GM19467 (cell line): ENCODE data around the gene MLNR.

Source experiments
- ATAC-seq: cut with Tn5 transposase; IDR thresholded peaks from one replicate; pipeline ENCODE4 v1.9.1; 2021; ENCODE audit warnings: mild to moderate bottlenecking, moderate library complexity; ENCODE audit not compliant: unreplicated experiment

MLNR gene, protein sequence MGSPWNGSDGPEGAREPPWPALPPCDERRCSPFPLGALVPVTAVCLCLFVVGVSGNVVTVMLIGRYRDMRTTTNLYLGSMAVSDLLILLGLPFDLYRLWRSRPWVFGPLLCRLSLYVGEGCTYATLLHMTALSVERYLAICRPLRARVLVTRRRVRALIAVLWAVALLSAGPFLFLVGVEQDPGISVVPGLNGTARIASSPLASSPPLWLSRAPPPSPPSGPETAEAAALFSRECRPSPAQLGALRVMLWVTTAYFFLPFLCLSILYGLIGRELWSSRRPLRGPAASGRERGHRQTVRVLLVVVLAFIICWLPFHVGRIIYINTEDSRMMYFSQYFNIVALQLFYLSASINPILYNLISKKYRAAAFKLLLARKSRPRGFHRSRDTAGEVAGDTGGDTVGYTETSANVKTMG

DNA sequence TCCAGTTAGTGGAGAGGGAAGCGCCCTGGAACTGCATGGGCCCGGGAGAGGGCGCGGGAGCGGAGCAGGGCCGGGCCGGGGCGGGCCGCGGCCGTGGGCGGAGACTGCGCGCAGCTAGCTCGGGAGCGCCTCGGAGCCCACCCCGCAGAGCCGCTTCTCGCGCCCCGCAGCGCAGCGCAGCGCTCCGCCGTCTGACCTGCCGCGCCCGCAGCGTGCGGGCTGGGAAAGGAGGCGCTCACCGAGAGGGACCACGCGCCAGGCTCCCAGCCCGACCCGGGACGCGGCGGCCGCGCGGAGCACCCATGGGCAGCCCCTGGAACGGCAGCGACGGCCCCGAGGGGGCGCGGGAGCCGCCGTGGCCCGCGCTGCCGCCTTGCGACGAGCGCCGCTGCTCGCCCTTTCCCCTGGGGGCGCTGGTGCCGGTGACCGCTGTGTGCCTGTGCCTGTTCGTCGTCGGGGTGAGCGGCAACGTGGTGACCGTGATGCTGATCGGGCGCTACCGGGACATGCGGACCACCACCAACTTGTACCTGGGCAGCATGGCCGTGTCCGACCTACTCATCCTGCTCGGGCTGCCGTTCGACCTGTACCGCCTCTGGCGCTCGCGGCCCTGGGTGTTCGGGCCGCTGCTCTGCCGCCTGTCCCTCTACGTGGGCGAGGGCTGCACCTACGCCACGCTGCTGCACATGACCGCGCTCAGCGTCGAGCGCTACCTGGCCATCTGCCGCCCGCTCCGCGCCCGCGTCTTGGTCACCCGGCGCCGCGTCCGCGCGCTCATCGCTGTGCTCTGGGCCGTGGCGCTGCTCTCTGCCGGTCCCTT, at the start of gene MLNR:
TSS of gene MLNR (plus strand) at position 303 of the 820 bp plus-strand sequence. CDS start at position 303, 0 bp downstream.
- no peak for ATAC-seq

DNA sequence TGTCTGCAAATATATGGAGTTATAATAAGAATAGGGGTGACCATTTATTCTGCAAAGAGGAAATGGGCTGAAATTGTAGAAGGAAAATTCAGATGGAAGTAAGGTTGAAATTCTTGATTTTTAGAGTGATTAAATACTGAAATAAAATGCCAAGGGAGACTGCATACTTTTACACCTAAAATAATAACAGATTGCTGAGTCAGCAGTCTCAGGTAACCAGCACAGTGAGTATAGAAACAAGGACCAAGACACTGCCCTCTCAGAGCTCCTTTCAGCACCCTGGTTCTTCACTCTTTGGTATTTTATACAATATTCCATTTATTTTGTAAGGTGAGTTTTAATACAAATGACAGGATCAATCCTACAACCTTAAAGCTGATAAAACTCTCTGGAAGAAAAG, 48.8 kb upstream of the MLNR start:
- ATAC-seq, result no peak

DNA sequence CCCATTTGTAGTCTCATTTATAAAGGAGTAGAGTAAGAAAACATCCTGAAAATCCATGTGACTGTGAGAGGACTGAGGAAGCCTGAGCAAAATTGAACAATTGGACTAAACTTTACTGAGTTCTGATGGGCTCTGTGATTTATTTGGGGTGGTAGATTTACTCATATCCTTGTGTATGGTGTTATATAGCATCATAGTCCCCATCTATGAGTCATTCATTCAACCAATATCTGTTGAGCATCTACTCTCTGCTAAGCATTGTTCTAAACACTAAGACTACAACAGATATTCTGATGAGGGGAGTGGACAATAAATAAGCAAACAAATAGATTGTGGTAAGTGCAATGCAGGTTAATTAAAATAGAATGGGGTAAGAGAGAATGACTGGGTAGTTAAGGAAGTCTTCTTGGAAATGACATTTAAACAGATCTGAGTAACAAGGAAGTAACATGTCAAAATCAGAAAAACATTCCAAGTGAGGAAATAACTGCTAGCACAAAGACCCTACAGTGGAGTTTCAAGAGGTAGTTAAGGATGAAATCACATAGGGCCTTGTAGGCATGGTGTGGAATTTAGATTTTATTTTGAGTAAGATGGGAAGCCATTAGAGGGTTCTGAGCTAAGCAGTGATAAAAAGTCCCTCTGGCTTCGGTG, 36.3 kb upstream of the MLNR start:
- ATAC-seq, result no peak

DNA sequence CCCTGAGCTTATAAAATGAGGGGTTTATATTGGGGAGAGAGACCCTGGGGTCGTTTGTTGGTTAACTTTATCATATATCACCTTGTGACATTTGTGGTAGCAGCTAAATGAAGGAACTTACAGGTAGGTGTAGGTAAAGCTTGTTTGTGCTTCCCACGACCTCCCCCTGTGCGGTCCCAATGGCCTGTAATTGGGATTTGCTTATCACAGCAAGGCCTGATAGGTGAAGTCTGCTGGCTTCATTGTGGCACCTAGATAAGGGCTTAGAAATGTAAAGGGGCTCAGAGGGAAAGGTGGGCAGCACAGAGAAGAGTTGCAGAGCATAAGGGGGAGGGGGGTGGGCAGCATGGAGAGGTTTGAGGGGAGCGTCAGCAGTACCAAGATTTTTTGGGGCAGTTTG, 35.5 kb upstream of the MLNR start:
- no peak for ATAC-seq

DNA sequence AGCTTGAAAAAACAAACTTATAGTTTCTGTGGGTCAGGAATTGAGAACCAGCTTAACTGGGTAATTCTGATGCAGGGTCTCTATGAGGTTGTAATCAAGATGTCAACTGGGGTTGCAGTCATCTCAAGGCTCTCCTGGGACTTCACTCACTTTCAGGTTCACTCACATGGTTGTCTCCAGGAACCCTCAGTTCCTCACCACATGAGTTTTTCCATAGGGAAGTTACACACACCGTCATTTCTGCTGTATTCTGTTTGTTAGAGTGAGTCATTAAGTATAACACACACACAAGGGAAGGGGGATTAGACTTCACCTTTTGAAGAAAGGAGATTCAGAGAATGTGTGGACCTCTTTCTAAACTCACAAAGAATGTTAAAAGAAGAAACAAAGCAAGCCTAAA, 34.9 kb upstream of the MLNR start:
- no peak for ATAC-seq

DNA sequence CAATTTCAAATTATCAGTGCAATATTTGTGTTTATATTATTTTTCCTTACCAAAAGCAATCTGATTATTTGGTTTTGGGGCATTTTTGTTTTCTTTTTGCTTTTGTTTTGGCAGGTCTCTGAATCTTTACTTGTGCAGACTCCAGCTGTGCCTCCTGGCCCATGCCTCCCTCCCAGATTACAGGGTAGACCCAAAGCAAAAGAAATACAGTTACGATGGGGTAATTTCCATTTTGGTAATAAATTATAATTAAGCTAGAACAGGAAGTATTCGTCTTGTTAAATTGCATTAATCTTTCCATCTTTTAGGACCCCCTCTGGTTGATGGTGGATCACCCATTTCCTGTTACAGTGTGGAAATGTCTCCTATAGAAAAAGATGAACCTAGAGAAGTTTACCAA, 29.2 kb upstream of the MLNR start:
- no peak for ATAC-seq

DNA sequence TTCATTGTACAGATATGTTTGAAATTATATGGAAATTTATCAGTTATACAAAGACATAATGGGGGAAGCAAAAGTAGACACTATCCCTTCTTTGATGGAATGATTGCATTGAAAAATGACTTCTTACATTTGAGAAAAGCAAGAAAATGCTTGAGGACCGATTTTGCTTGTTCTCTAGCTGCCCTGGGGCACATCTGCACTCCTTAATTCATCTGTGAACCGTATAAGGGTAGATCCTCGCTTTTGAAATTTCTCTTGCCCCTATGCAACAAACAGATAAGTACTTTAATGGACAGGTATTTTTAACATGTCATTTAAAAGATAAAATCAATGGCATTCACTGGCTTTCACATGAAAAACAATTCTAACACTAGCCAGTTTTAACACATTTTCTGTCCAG, 13.5 kb upstream of the MLNR start:
- ATAC-seq, result no peak

DNA sequence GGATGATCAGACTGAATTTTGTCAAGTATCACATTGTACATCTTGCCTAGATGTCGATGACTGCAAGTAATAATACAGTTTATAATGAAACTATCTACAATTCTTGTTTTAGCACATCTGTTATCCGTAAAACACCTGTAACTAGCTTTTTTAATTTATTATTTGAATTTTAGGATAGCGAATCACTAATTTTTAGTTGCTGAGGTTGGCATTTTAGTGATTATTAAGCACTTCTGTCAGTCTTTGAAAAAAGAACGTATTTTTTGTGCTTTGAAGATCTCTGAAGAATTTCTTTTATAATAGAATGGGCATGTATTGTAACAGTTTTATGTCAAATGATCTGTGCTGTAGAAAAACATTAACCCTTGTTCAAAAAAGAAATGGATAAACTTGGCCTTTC, 11.5 kb upstream of the MLNR start:
- no peak for ATAC-seq

DNA sequence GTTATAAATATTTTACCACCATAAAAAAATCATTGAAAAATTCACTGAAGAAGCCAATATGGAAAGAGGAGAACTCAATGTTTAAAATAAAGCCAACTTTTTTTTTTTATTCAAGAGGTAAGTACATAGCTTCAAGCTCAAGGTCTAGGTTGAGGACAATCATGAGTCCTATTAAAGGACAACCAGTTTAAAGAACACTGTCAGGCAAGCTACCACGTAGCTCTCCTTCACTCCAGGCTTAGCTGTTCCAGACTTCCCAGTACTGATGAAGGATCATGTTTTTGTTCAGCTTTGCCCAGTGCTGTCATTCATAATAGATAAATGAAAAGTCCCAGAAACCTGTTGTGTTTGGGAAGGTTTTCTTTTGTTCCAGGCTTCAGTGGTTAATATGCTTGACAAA, 10.0 kb upstream of the MLNR start:
- no peak for ATAC-seq

DNA sequence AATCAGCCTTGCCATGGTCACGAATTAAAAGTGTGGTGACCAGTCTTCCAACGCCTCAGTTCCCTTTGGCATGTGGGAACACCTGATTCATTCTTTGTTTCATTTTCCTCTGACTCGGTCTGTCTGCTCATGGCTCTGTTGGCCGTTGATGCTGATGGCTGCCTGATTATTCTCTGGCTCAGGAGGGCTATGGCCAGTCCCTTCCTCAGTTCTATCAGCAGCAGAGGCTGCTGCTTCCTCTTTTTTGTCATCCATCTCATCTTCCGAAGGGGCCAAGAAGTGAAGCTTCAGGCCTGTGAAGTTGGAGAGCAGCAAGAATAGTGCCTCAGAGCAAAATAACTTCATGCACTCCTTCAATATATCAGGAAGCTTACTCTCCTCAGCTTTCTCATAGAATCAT, 9.5 kb upstream of the MLNR start:
- ATAC-seq, result no peak

DNA sequence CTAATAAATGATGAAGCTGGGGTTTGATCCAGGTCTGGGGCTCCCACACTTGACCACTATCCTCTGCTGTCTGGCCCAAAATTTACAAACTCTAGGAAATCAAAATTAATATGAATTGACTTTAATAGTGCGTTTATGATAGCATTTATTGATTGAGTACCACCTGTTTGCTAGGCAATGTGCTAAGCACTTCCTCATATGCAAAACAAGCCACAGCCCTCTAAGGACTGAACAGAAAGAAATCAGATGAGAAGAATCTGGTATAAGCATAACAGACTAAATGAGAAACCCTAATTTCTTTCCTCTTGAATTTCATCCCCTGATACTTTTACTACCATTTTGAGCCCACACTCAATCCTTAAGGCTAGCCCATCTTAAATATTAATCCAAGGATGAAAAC, 6.6 kb upstream of the MLNR start:
- no peak for ATAC-seq

DNA sequence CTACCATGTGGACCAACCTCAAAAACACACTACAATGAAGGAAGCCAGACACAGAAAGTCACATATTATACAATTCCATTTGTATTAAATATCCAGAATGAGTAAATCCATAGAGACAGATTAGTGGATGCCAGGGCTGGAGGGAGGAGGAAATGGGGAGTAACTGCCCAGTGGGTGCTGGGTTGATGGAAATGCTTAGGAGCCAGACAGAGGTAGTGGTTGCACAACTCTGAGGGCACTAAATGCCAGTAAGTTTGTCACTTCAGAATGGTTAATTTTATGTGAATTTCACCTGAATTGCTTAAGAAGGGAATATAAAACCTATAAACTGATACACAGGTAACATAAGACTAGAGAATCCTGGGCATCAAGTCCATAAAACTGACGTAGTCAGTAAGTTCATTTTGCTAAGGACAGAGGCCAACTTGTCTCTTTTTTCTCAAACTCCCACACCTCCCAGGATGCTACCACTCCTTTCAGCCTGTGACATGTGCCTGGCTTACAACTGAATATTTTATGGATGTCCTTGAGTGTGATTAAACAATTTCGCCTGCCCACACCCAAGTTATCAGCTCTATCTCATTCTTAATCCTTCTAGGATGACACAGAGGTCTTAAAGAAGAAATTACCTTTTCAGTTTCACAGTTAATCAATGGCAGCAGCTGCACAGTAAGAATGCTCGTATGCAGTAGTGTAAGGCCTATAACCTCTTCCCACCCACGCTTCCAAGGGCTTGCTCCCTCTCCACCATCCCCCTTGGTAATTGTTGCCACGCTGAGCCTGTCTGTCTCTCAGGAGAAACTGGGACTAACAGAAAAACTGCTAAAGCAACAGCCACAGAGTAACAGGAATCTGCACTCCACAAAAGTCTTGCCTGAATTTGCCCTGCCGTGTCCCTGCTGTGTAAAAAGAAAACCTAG, 5.9 kb upstream of the MLNR start:
- no peak for ATAC-seq

DNA sequence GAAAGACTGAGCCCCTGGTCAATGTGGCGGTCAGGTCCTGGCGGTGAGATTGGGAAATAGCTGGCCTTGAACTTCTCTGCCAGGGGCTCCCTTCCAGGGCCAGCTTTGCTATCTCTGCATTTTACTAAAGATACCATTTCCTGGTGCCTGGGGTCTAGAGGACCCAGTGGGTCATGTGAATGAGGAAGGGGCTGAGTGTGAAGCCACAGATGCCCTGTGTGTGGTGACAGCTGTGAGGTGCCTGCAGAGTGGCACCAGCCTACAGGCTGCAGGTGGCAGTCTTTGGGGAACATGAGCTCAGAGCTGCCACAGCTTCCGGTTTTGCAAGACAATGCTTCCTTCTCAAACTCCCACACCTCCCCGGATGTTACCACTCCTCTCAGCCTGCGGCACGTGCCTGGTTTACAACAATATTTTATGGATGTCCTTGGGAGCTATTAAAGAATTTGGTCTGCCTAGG, 5.2 kb upstream of the MLNR start:
- no peak for ATAC-seq

DNA sequence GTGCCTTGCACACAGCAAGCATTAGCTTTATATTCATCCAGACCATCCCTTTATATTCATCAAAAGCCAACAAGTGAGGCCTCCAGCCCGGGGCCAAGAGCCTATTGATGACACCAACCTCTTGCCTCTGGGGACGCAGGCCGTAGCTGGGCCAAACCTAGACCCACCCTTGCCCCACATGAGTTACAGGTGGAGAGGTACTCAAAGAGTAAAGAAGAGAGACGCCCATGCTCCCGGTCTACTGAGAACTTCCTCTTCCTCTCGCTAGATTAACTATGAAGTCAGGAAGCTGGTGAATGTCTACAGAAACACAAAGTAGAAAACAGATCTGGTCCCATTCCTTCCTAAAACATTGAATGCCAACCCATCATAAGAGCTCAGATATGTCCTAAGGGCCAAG, 3.8 kb upstream of the MLNR start:
- no peak for ATAC-seq

DNA sequence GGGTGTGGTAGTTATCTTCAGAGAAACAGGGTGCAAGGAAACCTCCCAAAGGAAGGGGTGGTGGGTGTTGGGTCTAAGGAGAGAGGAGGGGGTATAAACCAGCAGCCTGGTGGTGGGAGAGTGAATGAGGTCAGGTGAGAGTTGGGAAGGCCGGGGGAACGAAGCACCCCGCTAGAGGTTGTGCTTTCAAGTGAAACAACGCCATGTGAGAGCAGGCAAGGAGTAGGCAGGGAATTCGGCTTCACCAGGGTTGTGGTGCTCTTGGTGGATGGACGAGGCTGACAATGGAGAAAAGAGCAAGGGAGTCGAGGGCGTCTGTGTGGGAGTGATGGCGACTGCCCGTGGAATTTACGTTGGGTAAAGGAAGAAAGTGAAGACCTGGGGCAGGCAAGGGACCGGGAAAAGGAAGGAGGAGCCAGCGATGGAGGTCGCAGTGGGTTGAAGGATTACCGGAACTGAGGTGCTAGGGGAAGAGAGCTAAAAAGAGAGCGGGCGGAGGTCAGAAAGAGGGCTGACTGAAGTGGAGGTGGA, 2.1 kb upstream of the MLNR start:
- ATAC-seq, result no peak

DNA sequence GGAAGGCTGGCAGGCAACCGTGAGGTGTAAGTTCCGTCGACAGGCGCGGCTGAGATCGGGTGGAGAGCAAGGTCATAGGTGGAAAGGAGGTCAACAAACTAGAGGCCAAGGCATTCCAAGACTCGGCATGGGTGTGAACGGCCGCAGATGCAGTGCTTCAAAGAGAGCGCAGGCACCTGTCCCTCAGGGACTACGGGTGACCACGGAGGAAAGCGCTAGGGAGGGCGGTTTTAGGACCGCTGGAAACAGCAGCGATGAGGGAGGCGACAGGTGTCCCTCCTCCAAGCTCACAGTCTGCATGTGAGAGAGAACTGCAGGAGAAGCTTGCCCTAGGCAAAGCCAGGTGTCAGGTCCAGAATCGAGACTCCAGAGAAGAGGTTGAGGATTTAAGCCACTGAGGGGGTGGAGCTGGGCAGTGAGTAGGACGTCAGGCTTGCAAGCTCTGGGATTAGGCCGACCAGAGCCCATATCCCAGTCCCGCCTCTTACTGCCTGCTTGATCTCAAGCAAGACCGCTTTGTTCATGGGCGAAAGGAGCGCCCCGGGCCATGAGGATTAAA, 1.6 kb upstream of the MLNR start:
- ATAC-seq, result no peak

DNA sequence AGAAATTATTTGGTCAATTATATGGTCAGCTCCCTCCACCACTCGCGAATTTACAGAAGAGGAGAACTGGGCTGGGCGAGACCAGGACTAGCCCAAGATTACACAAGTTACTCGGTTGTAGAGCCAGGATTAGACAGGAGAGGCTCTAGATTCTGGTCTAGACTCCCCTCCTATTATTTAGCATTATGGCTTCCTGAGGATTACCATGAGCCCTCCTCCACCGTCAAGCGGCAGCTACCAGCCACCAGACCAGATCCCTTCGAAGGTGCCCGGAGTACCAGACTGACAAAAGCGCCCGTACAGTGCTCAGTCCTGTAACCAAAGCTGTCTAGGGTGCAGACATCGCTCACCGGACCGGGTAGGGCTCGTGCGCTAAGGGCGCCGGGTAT, 497 bp upstream of the MLNR start:
- no peak for ATAC-seq

DNA sequence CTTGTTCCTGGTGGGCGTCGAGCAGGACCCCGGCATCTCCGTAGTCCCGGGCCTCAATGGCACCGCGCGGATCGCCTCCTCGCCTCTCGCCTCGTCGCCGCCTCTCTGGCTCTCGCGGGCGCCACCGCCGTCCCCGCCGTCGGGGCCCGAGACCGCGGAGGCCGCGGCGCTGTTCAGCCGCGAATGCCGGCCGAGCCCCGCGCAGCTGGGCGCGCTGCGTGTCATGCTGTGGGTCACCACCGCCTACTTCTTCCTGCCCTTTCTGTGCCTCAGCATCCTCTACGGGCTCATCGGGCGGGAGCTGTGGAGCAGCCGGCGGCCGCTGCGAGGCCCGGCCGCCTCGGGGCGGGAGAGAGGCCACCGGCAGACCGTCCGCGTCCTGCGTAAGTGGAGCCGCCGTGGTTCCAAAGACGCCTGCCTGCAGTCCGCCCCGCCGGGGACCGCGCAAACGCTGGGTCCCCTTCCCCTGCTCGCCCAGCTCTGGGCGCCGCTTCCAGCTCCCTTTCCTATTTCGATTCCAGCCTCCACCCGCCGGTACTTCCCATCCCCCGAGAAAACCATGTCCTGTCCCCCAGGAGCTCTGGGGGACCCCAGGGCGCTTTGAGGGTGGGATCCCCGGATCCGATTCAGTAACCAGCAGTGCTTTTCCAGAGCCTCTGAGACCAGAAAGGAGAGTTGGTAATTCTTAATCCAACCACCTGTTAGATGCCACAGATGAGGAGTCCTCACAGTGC, 885 bp downstream of the MLNR start:
- no peak for ATAC-seq

DNA sequence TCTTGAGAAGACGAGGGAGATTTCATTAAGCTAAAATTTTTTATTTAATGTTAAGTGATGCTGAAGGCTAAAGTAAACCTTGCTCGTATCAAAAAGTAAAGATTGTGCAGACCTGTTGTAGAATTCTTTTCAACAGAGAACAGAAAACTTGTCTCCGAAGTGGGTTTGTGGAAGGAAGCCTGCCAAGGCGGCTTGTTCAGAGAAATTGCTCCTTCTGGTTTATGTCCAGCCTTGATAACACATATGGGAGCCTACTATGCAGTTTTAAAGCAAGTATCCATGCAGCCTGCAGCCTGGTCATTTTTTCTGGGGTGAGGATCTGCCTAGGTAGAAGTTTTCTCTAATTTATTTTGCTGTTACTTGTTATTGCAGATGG, 1.4 kb downstream of the MLNR start:
- ATAC-seq, result no peak
